ENCODE results near the gene KANSL3. TPM values are rescaled to one million over a fixed set of nuclear protein-coding genes. Genes with fewer than 3 reads are reported as not detected.

The KANSL3 gene
- total and polyA plus RNA-seq, 9 of the 15 experiments (the other 6 are each of a cell fraction or from before 2014, with no cell fraction given) = 11.3 to 43.7 (median 27.9) TPM

DNA sequence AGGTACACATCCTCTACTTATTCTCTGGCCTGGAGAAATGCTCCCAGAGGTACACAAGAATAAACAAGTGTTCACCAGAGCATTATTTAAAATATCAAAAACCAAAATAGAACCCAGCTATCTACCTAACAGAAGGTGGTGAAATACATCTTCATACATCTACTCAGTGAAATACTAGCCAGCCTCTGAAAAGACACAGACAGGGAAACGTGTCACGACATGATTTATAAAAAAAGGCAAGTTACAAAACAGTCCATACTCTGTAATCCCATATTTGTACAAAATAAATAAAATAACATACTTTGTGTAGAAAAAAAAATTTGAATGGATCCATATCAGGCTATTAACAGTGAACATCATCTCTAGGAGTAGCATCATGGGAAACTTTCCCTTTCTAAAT is 38.2 kb downstream of the KANSL3 start (continued):
- TF ChIP-seq, protein P1, sequence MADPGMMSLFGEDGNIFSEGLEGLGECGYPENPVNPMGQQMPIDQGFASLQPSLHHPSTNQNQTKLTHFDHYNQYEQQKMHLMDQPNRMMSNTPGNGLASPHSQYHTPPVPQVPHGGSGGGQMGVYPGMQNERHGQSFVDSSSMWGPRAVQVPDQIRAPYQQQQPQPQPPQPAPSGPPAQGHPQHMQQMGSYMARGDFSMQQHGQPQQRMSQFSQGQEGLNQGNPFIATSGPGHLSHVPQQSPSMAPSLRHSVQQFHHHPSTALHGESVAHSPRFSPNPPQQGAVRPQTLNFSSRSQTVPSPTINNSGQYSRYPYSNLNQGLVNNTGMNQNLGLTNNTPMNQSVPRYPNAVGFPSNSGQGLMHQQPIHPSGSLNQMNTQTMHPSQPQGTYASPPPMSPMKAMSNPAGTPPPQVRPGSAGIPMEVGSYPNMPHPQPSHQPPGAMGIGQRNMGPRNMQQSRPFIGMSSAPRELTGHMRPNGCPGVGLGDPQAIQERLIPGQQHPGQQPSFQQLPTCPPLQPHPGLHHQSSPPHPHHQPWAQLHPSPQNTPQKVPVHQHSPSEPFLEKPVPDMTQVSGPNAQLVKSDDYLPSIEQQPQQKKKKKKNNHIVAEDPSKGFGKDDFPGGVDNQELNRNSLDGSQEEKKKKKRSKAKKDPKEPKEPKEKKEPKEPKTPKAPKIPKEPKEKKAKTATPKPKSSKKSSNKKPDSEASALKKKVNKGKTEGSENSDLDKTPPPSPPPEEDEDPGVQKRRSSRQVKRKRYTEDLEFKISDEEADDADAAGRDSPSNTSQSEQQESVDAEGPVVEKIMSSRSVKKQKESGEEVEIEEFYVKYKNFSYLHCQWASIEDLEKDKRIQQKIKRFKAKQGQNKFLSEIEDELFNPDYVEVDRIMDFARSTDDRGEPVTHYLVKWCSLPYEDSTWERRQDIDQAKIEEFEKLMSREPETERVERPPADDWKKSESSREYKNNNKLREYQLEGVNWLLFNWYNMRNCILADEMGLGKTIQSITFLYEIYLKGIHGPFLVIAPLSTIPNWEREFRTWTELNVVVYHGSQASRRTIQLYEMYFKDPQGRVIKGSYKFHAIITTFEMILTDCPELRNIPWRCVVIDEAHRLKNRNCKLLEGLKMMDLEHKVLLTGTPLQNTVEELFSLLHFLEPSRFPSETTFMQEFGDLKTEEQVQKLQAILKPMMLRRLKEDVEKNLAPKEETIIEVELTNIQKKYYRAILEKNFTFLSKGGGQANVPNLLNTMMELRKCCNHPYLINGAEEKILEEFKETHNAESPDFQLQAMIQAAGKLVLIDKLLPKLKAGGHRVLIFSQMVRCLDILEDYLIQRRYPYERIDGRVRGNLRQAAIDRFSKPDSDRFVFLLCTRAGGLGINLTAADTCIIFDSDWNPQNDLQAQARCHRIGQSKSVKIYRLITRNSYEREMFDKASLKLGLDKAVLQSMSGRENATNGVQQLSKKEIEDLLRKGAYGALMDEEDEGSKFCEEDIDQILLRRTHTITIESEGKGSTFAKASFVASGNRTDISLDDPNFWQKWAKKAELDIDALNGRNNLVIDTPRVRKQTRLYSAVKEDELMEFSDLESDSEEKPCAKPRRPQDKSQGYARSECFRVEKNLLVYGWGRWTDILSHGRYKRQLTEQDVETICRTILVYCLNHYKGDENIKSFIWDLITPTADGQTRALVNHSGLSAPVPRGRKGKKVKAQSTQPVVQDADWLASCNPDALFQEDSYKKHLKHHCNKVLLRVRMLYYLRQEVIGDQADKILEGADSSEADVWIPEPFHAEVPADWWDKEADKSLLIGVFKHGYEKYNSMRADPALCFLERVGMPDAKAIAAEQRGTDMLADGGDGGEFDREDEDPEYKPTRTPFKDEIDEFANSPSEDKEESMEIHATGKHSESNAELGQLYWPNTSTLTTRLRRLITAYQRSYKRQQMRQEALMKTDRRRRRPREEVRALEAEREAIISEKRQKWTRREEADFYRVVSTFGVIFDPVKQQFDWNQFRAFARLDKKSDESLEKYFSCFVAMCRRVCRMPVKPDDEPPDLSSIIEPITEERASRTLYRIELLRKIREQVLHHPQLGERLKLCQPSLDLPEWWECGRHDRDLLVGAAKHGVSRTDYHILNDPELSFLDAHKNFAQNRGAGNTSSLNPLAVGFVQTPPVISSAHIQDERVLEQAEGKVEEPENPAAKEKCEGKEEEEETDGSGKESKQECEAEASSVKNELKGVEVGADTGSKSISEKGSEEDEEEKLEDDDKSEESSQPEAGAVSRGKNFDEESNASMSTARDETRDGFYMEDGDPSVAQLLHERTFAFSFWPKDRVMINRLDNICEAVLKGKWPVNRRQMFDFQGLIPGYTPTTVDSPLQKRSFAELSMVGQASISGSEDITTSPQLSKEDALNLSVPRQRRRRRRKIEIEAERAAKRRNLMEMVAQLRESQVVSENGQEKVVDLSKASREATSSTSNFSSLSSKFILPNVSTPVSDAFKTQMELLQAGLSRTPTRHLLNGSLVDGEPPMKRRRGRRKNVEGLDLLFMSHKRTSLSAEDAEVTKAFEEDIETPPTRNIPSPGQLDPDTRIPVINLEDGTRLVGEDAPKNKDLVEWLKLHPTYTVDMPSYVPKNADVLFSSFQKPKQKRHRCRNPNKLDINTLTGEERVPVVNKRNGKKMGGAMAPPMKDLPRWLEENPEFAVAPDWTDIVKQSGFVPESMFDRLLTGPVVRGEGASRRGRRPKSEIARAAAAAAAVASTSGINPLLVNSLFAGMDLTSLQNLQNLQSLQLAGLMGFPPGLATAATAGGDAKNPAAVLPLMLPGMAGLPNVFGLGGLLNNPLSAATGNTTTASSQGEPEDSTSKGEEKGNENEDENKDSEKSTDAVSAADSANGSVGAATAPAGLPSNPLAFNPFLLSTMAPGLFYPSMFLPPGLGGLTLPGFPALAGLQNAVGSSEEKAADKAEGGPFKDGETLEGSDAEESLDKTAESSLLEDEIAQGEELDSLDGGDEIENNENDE (IDR thresholded peaks at IDR 0.05; ENCODE audit: low read depth, low read length) = no peak

All from K562 (cell line).